ENCODE measurements around the gene TNS4.

TNS4 gene

GRCh38 chr17:40472733-40473452 lies 28.5 kb downstream of the TNS4 start:
- DNase-seq (ENCODE audit: low spot score), result no peak

- DNase-seq (ENCODE audit: low spot score), result no peak
Measured at GRCh38 chr17:40471846-40472732, 29.3 kb downstream of the TNS4 start.

- no peak for DNase-seq (ENCODE audit: low spot score)
Measured at GRCh38 chr17:40470932-40471828, 30.2 kb downstream of the TNS4 start.

- DNase-seq (ENCODE audit: low spot score), result no peak
Measured at GRCh38 chr17:40469805-40470675, 31.4 kb downstream of the TNS4 start.

- no peak for DNase-seq (ENCODE audit: low spot score)
Measured at GRCh38 chr17:40468560-40468959, 32.9 kb downstream of the TNS4 start.

DNA sequence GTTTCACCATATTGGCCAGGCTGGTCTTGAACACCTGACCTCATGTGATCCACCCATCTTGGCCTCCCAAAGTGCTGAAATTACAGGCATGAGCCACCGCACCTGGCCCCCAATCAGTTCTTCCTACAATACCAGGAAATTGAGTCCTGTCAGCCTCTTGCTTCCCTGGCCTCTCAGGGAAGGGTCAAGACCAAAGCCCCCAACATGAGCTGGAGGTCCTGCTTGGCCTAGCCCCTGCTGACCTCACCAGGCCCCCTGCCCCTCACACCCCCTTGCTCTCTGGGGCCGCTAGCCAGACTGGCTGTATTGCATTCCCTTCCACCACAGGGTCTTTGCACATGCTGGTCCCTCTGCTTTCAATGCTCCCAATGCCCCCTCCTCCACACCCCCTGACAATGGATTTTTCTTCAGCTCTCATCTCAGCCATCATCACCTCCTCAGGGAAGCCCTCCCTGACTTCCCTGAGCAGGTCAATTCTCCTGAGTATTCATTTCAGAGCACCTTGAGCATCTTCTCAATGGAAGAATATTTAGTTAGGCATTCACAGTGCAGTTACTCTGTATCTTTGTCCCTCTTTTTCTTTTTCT lies 34.0 kb downstream of the TNS4 start:
- no peak for DNase-seq (ENCODE audit: low spot score)

GRCh38 chr17:40466298-40466971 lies 35.0 kb downstream of the TNS4 start:
- no peak for DNase-seq (ENCODE audit: low spot score)

DNA sequence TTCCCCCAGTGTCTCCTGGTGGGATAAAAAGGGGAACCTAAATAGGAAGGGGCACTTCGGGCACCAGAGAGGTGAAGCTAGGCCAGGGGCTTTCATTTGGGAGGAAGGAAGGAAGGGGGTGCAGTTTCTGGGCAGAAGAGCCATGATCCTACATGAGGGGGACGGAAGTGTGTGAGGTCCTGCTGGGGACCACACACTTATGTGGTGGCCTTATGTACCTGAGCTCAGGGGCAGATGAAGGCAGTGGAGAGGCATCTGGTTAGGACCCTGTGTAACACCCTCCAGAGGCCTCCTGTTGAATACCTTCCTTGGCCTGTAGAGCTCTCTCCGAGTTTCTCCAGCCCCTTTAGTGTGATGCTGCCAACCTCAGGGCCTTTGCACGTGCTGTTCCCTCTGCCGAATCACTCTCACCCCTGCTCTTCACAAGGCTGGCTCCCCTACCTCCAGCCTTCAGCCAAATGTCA lies 37.0 kb downstream of the TNS4 start:
- no peak for DNase-seq (ENCODE audit: low spot score)

DNA sequence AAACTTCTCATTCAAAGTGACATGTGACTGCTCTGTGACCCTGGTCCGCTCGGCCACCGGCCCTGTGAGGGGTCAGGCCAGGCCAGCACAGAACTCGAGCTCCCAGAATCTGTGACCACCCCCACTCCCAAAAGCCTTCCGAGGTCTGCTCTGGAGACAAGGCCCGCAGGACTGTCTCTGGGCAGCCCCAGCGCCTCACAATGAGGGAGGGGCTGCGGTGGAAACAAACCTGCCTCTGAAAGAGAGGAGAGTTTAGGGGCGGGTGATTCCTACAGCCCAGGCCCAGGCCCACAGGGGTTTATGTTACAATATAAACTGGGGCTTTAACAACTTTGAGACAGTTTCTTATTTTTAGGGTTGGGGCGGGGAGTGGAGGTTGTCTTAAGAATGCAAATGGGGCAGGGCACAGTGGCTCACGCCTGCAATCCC lies 38.3 kb downstream of the TNS4 start:
- DNase-seq (ENCODE audit: low spot score), result no peak

DNA sequence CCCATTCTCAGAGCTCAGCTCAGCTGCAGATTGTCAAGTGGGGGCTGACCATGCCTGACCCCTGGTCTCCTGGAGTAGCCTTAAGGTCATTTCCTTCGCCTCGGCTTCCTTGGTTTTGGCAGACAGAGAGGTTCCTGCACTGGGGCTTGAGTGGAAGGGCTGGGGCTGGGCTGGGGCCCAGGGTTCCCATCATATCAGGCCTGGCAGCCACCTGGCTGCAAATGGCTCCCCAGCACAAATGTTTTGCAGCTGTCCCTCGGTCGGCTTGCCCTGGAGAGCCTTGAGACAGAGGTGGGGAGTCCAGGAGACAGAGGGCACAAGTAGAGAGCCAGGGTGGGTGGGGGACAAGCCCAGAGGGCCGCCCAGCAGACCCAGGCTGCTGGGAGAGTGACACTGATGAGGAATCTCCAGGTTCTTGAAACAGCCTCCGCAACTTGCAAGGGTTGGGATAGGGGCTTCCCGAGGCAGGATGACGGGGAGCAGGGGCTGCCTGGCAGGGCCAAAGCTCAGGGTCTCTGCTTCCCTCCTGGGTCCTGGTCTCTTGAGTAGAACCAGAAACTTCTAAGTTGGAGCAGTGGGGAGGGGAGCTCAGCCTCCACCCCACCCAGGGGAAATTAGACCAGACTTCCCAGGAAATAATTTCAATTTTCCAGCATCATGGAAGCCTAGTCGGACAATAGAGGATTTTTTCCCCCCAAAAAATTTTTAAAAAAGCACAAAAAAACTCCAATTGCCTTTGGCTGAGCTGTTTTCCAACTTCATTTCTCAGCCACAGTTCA lies 38.9 kb downstream of the TNS4 start:
- DNase-seq (ENCODE audit: low spot score), result no peak

DNA sequence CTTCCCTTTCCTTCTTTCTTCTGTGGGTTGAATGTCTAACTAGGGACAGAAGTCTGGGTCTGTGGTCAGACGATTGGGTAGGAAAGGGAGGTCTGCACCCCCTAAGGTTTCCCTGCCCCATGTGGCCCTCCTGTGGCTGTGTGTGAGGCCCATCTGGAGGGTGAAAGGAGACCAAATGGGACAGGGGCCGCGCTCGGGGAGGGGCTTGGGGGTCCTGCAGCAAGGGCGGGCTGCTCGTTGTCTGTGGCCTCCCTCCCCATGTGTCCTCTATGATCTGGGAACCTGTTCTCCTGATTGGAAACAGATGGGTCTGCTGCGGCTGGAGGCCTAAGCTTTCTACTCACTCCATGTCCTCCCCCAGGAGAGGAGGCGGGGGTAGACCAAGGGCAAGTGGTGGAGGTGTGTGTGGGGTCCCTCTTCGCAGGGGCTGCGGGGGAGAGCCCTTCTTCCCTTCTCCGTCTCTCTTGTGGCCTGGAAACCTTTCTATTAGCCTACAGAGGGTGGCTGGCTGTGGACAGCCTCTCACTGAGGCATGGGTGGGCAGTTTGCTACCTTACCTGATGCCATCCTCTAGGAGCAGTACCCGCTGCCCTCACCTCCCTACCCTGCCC lies 39.6 kb downstream of the TNS4 start:
- no peak for DNase-seq (ENCODE audit: low spot score)

GRCh38 chr17:40460968-40461731 lies 40.3 kb downstream of the TNS4 start:
- no peak for DNase-seq (ENCODE audit: low spot score)

- DNase-seq (ENCODE audit: low spot score), result no peak
Measured at GRCh38 chr17:40460604-40460967, 40.8 kb downstream of the TNS4 start.

- no peak for DNase-seq (ENCODE audit: low spot score)
Measured at GRCh38 chr17:40459636-40460603, 41.5 kb downstream of the TNS4 start.

DNA sequence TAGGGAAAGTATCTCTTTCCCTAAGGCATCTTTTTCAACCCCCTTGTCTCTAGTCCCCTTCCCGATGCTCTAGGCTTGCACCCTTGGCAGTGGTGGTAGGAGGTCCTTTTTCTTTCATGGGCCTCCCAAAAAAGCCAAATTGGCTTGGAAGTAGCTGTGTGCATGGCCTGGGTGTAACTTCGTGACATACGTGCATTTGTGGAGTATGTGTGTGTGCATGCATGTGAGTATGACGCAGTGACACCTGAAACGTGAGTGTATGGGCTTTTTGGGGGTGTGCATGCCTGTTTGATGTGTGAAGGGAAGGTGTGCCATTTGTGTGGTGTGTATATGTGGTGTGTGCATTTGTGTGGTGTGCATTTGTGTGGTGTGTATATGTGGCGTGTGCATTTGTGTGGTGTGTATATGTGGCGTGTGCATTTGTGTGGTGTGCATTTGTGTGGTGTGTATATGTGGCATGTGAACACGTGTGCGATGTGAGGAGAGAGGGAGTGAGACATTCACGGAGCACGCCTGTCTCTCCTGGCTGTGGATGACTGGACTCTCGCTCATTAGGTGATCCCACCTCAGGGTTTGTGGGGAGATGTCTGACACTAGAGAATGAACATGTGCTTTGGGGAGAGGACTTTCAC lies 42.5 kb downstream of the TNS4 start:
- DNase-seq (ENCODE audit: low spot score), result no peak

DNA sequence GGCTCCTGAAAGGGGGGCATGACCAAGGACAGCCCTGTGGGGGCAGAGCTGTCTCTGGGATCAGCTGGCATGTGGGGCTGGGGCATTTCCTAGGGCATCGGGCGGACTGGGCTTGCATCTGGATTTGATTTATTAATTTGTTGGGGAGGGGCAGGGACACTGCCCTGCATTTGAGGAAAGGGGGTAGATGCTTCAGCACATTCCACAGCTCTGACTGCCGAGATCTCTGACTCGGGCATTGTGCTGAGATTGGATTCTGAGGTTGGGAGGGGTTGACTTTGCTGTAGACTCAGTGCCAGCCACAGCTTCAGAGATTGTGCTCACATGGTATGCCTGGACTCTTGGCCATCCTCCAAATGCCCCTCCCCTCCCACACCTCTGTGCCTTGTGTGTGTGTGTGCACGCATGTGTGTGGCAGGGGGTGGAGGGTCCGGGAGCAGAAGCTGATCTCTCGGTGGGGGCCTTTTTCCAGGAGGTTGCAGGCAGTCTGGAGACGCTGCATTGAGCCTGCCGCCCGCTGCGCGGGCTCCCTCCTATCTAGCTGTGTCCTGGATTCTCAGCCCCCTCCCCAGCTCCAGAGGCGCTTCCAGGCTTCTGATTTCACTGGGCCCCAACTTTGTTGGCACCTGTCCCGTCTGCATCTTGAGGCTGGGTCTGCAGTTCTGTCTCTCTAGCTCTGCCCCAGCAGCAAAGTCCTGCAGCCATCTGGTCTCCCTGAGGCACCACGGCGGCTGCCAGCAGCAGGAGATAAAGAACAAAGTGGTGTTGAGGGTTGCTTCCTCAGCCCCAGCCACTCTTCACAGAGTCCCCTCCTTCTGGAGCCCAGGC lies 43.2 kb downstream of the TNS4 start:
- no peak for DNase-seq (ENCODE audit: low spot score)
